CD4-positive, alpha-beta T cell (primary cell): Measurements from ENCODE around the gene E2F6. TPM values are rescaled to one million over a fixed set of nuclear protein-coding genes. Genes with fewer than 3 reads are reported as not detected.
A peak's percentile ranks its signal among the peaks of the same experiment; 100 is the strongest.

Experiments
- ATAC-seq: fragments of 200-7000 bp; cut with Tn5 transposase; one replicate; pipeline ENCODE4 v1.10.0; 2022; ENCODE audit warnings: mild to moderate bottlenecking; ENCODE audit not compliant: poor library complexity
- CTCF ChIA-PET: fragments of 350-600 bp; sonication (Branson Sonifier 250); formaldehyde crosslinking; loops from one replicate; lab custom pipeline; 2021; ENCODE audit warnings: antibody characterized with exemption, inconsistent platforms; lab: Charles Lee
- POLR2A ChIA-PET: fragments of 350-600 bp; sonication (Branson Sonifier 250); formaldehyde crosslinking; loops from one replicate; lab custom pipeline; 2021; ENCODE audit warnings: antibody characterized with exemption, inconsistent platforms; lab: Charles Lee
- DNase-seq, 14 experiments: peaks; one replicate each; pipeline ENCODE4 v3.0.0-alpha.2; 2013 to 2020; ENCODE audit warnings: mixed read lengths in 2 of 14
- H3K27ac ChIP-seq, 2 donors: one replicate each; pipeline versions ENCODE4 v1.5.1 to v1.7.0; 2013; ENCODE audit warnings: low read length in 2 of 2, low read depth in 1 of 2, mild to moderate bottlenecking in 1 of 2
- H3K27me3 ChIP-seq, 2 experiments: 1 replicate in 1 of 2; 2 replicates in 1 of 2; pipeline versions ENCODE4 v1.6.1 to v1.7.0; 2013; ENCODE audit warnings: low read length in 2 of 2, control low read depth in 1 of 2, mild to moderate bottlenecking in 1 of 2, moderate library complexity in 1 of 2; ENCODE audit not compliant: insufficient read depth in 2 of 2, control insufficient read depth in 1 of 2
- H3K36me3 ChIP-seq: one replicate; pipeline ENCODE4 v1.6.1; 2013; ENCODE audit warnings: low read length, control low read depth; ENCODE audit not compliant: insufficient read depth
- H3K4me1 ChIP-seq: one replicate; pipeline ENCODE4 v1.6.1; 2013; ENCODE audit warnings: low read length, control low read depth; ENCODE audit not compliant: insufficient read depth
- H3K4me3 ChIP-seq: one replicate; pipeline ENCODE4 v1.5.1; 2013; ENCODE audit warnings: mild to moderate bottlenecking, low read length, moderate library complexity
- H3K9me3 ChIP-seq, 2 experiments: 1 replicate in 1 of 2; 2 replicates in 1 of 2; pipeline versions ENCODE4 v1.6.1 to v1.7.0; 2013; ENCODE audit warnings: low read length in 2 of 2, mild to moderate bottlenecking in 2 of 2, control low read depth in 1 of 2, moderate library complexity in 1 of 2; ENCODE audit not compliant: control insufficient read depth in 1 of 2, insufficient read depth in 1 of 2
- H3K27ac Mint-ChIP-seq: one replicate; pipeline ENCODE4 v1.8.0; 2020; ENCODE audit warnings: mixed read lengths
- H3K27me3 Mint-ChIP-seq: one replicate; pipeline ENCODE4 v1.8.0; 2021; ENCODE audit warnings: mixed read lengths
- H3K36me3 Mint-ChIP-seq: one replicate; pipeline ENCODE4 v1.8.0; 2021; ENCODE audit warnings: low read depth, mixed read lengths
- H3K4me1 Mint-ChIP-seq: one replicate; pipeline ENCODE4 v1.8.0; 2021; ENCODE audit warnings: low read depth, mixed read lengths
- H3K4me3 Mint-ChIP-seq: one replicate; pipeline ENCODE4 v1.8.0; 2020; ENCODE audit warnings: mild to moderate bottlenecking, mixed read lengths
- H3K9me3 Mint-ChIP-seq: one replicate; pipeline ENCODE4 v1.8.0; 2020; ENCODE audit warnings: mixed read lengths
- CTCF ChIP-seq: fragments of 200-600 bp; IDR thresholded peaks from one replicate; pipeline ENCODE4 v1.8.0; 2022; ENCODE audit warnings: antibody characterized with exemption, mild to moderate bottlenecking
- intact Hi-C, 2 experiments: fragments of 100-400 bp; cut with DNase I in 1 of 2; cut with micrococcal nuclease in 1 of 2; formaldehyde crosslinking; loops; one replicate each; pipeline versions ENCODE4 v1.15.1 to v1.9.0; 2023 to 2025; cut with DNase I, micrococcal nuclease
- total RNA-seq, 174 experiments: library from RNA in 2 of 174; stranded (reverse) in 2 of 174; gene quantifications; one replicate each; pipeline ENCODE4 v1.2.3 and lab custom pipeline; 2021 to 2026

E2F6 gene
- total RNA-seq, 2 experiments from 2014 or later, result 3.5 to 4.2 TPM

- H3K27me3 Mint-ChIP-seq, result no peaks in the 10 kb centered on the region
- no peak overlapping the region for H3K4me3 Mint-ChIP-seq
- no peaks in the 10 kb centered on the region for H3K9me3 Mint-ChIP-seq
- H3K4me1 ChIP-seq, result no peaks in the 10 kb centered on the region
- no peak overlapping the region for H3K4me3 ChIP-seq
- CTCF ChIA-PET, result no interaction called here
- no peak for DNase-seq
- H3K4me1 Mint-ChIP-seq, result peaks cover 4% of the 10 kb centered on the region
- no peak for ATAC-seq
- H3K27me3 ChIP-seq, result no peaks in the 10 kb centered on the region
- H3K27ac ChIP-seq, result no peak overlapping the region
- intact Hi-C loops, result no loop called here
- peaks cover 75% of the 10 kb centered on the region for H3K36me3 Mint-ChIP-seq
- TF ChIP-seq CTCF, result no peak
- H3K36me3 ChIP-seq, result peaks cover 19% of the 10 kb centered on the region
- H3K27ac Mint-ChIP-seq, result no peak overlapping the region
- no peaks in the 10 kb centered on the region for H3K9me3 ChIP-seq
- POLR2A ChIA-PET, result no interaction called here
Measured at GRCh38 chr2:11450791-11451190, 15.2 kb downstream of the E2F6 start.

- Mint-ChIP-seq H3K9me3 (no peaks in the 10 kb centered on the region), H3K4me3 (no peak overlapping the region), H3K27ac (no peak overlapping the region), H3K27me3 (no peaks in the 10 kb centered on the region), H3K4me1 (no peaks in the 10 kb centered on the region), H3K36me3 (peaks cover 84% of the 10 kb centered on the region)
- Histone ChIP-seq H3K36me3 (peaks cover 18% of the 10 kb centered on the region), H3K4me3 (no peak overlapping the region), H3K27me3 (no peaks in the 10 kb centered on the region), H3K4me1 (no peaks in the 10 kb centered on the region), H3K27ac (no peak overlapping the region), H3K9me3 (no peaks in the 10 kb centered on the region)
- peak; percentile 74 for ATAC-seq
- ChIA-PET CTCF (interaction anchor here (0.6 to 1.4 kb wide), 9 partner anchors 11 to 614 kb away, joined by 3 to 10 read pairs (median 5); partner anchors contain the start of gene E2F6), POLR2A (no interaction called here)
- peak; percentile 80 for TF ChIP-seq CTCF
- peak; percentile 19 to 75 (median 34) for DNase-seq
- intact Hi-C loops, result loop anchor here (1.0 to 2.0 kb wide), 3 partner anchors 212 to 614 kb away; no protein-coding TSS in a partner anchor
Measured at GRCh38 chr2:11446733-11447248, 19.2 kb downstream of the E2F6 start.

GRCh38 chr2:11444737-11445136, 21.2 kb downstream of the E2F6 start:
- TF ChIP-seq CTCF, result no peak
- Histone ChIP-seq H3K4me3 (no peak overlapping the region), H3K27me3 (no peaks in the 10 kb centered on the region), H3K27ac (no peak overlapping the region), H3K36me3 (peaks cover 10% of the 10 kb centered on the region), H3K9me3 (no peaks in the 10 kb centered on the region), H3K4me1 (no peaks in the 10 kb centered on the region)
- ATAC-seq, result no peak
- Mint-ChIP-seq H3K4me3 (no peak overlapping the region), H3K27me3 (no peaks in the 10 kb centered on the region), H3K36me3 (peaks cover 68% of the 10 kb centered on the region), H3K4me1 (no peaks in the 10 kb centered on the region), H3K9me3 (no peaks in the 10 kb centered on the region), H3K27ac (no peak overlapping the region)
- no peak for DNase-seq
- intact Hi-C loops, result no loop called here
- ChIA-PET CTCF (no interaction called here), POLR2A (no interaction called here)
